ENCODE measurements around the gene SETD6.

Gene SETD6

DNA sequence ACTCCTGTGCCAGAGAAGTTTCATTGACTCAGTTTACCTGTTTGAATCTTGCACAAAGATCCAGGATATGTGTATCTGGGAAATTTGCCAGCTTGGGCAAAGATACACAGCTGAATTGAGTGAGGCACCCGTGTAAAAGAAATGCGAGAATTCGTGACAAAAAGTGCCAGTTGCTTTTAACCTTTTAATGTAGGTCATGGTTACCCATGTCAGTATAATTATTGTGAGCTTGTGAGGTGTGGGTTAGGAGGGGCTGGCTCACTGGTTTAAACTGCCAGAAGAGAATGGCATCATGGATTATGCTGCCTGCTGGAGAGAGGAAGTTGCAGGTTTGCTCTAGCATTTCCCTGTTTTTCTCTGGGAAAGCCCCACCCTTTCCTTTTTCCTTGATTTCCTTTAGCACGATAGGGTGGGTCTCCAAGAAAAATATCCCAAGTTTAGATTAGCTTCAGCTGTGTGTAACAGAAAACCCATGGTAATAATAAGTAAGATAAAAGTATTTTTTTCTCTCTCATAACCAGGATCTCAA is 40.2 kb upstream of the SETD6 start:
- Histone ChIP-seq H3K27ac (replicated peaks; ENCODE audit: low read length) (no peak overlapping the region), H3K18ac (ENCODE audit: low read length) (no peak overlapping the region), H2BK15ac (ENCODE audit: low read length) (no peak overlapping the region), H3K9ac (ENCODE audit: low read depth, low read length, poor library complexity) (no peak overlapping the region), H3K79me1 (ENCODE audit: low read depth, low read length) (no peaks in the 10 kb centered on the region), H3K36me3 (replicated peaks in 1 of 2; ENCODE audit: control insufficient read depth in 2 of 2, insufficient read depth in 2 of 2, low read length in 2 of 2) (no peaks in the 10 kb centered on the region), H2AK5ac (ENCODE audit: low read depth, low read length) (no peak overlapping the region), H2BK12ac (ENCODE audit: low read length) (no peak overlapping the region), H2AFZ (ENCODE audit: low read length) (no peak overlapping the region), H4K91ac (ENCODE audit: low read depth, low read length, poor library complexity) (no peak overlapping the region), H3K4ac (ENCODE audit: low read length) (no peak overlapping the region), H3K23ac (ENCODE audit: low read depth, low read length, poor library complexity) (no peak overlapping the region), H3K9me3 (replicated peaks in 1 of 2; ENCODE audit: control insufficient read depth in 2 of 2, insufficient read depth in 1 of 2, low read depth in 1 of 2, low read length in 2 of 2) (no peaks in the 10 kb centered on the region), H2BK5ac (ENCODE audit: low read length) (no peak overlapping the region), H3K4me2 (ENCODE audit: insufficient read depth, low read length, poor library complexity, severe bottlenecking) (no peak overlapping the region), H3K4me1 (ENCODE audit: control insufficient read depth in 2 of 2, insufficient read depth in 1 of 2, low read depth in 1 of 2, low read length in 2 of 2) (no peaks in the 10 kb centered on the region), H2BK120ac (ENCODE audit: low read depth, low read length) (no peak overlapping the region), H4K8ac (ENCODE audit: low read depth, low read length) (no peak overlapping the region), H3K14ac (ENCODE audit: low read length) (no peak overlapping the region), H3K4me3 (ENCODE audit: low read length in 2 of 2) (no peak overlapping the region), H3K27me3 (ENCODE audit: control insufficient read depth in 3 of 3, insufficient read depth in 3 of 3, low read depth in 1 of 3, low read length in 3 of 3) (peaks cover 0 to 45% (median 0%) of the 10 kb centered on the region in 3 experiments)
- no peak for DNase-seq (ENCODE audit: low spot score)
- WGBS, 2 donors (ENCODE audit: extremely low coverage in 2 of 2, insufficient read length in 2 of 2, insufficient replicate concordance in 1 of 2): no CpG with 5 or more reads among the region's 4 CpGs

DNA sequence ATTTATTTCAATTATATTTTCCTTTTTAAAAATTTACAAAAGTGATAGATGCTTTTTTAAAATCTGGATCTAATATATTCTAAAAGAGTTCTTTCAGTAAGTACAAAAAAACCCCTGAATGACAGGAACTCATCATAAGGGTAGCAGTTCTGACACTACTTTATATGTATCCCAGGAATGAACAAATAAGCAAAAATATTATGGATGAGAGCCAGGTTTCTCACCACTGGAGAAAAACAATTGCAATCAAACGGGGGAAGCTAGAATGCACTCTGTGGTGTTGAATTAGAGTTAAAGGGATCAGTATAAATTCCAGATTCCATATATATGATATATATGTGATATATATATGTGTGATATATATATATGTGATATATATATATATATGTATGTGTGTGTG is 38.5 kb upstream of the SETD6 start:
- Histone ChIP-seq H3K79me1 (ENCODE audit: low read depth, low read length) (no peaks in the 10 kb centered on the region), H3K9ac (ENCODE audit: low read depth, low read length, poor library complexity) (no peak overlapping the region), H3K27ac (replicated peaks; ENCODE audit: low read length) (no peak overlapping the region), H3K4ac (ENCODE audit: low read length) (no peak overlapping the region), H2BK5ac (ENCODE audit: low read length) (no peak overlapping the region), H4K91ac (ENCODE audit: low read depth, low read length, poor library complexity) (no peak overlapping the region), H3K27me3 (ENCODE audit: control insufficient read depth in 3 of 3, insufficient read depth in 3 of 3, low read depth in 1 of 3, low read length in 3 of 3) (peaks cover 0 to 32% (median 0%) of the 10 kb centered on the region in 3 experiments), H2AK5ac (ENCODE audit: low read depth, low read length) (no peak overlapping the region), H2BK15ac (ENCODE audit: low read length) (no peak overlapping the region), H3K23ac (ENCODE audit: low read depth, low read length, poor library complexity) (no peak overlapping the region), H4K8ac (ENCODE audit: low read depth, low read length) (no peak overlapping the region), H2BK12ac (ENCODE audit: low read length) (no peak overlapping the region), H2AFZ (ENCODE audit: low read length) (no peak overlapping the region), H3K18ac (ENCODE audit: low read length) (no peak overlapping the region), H3K36me3 (replicated peaks in 1 of 2; ENCODE audit: control insufficient read depth in 2 of 2, insufficient read depth in 2 of 2, low read length in 2 of 2) (no peaks in the 10 kb centered on the region), H3K9me3 (replicated peaks in 1 of 2; ENCODE audit: control insufficient read depth in 2 of 2, insufficient read depth in 1 of 2, low read depth in 1 of 2, low read length in 2 of 2) (no peaks in the 10 kb centered on the region), H3K4me1 (ENCODE audit: control insufficient read depth in 2 of 2, insufficient read depth in 1 of 2, low read depth in 1 of 2, low read length in 2 of 2) (no peaks in the 10 kb centered on the region), H3K4me3 (ENCODE audit: low read length in 2 of 2) (no peak overlapping the region), H3K14ac (ENCODE audit: low read length) (no peak overlapping the region), H2BK120ac (ENCODE audit: low read depth, low read length) (no peak overlapping the region), H3K4me2 (ENCODE audit: insufficient read depth, low read length, poor library complexity, severe bottlenecking) (no peak overlapping the region)
- no peak for DNase-seq (ENCODE audit: low spot score)
- WGBS, 2 donors (ENCODE audit: extremely low coverage in 2 of 2, insufficient read length in 2 of 2, insufficient replicate concordance in 1 of 2): no CpG with 5 or more reads among the region's 1 CpG

DNA sequence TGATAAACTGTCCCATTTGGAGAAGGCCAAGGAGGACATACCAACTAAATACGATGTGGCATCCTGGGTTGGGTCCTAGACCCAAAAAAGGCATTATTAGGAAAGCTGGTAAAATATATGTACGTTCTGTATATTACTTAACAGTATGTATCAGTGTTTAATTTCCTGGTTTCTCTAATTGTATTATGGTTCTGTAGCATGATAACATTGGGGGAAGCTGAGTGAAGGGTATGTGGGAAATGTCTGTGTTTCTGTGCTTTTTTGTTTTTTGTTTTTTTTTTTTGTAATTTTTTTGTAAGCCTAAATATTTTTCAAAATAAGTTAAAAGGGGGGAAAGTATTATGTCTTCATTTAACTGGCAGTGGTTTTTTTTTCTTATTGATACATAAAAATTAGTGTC is 36.9 kb upstream of the SETD6 start:
- Histone ChIP-seq H3K9me3 (replicated peaks in 1 of 2; ENCODE audit: control insufficient read depth in 2 of 2, insufficient read depth in 1 of 2, low read depth in 1 of 2, low read length in 2 of 2) (no peaks in the 10 kb centered on the region), H3K79me1 (ENCODE audit: low read depth, low read length) (no peaks in the 10 kb centered on the region), H3K27ac (replicated peaks; ENCODE audit: low read length) (no peak overlapping the region), H2AFZ (ENCODE audit: low read length) (no peak overlapping the region), H3K4ac (ENCODE audit: low read length) (no peak overlapping the region), H3K4me3 (ENCODE audit: low read length in 2 of 2) (no peak overlapping the region), H3K27me3 (ENCODE audit: control insufficient read depth in 3 of 3, insufficient read depth in 3 of 3, low read depth in 1 of 3, low read length in 3 of 3) (peaks cover 0 to 19% (median 0%) of the 10 kb centered on the region in 3 experiments), H3K4me2 (ENCODE audit: insufficient read depth, low read length, poor library complexity, severe bottlenecking) (no peak overlapping the region), H2AK5ac (ENCODE audit: low read depth, low read length) (no peak overlapping the region), H2BK12ac (ENCODE audit: low read length) (no peak overlapping the region), H4K91ac (ENCODE audit: low read depth, low read length, poor library complexity) (no peak overlapping the region), H2BK120ac (ENCODE audit: low read depth, low read length) (no peak overlapping the region), H2BK5ac (ENCODE audit: low read length) (no peak overlapping the region), H3K18ac (ENCODE audit: low read length) (no peak overlapping the region), H2BK15ac (ENCODE audit: low read length) (no peak overlapping the region), H3K4me1 (ENCODE audit: control insufficient read depth in 2 of 2, insufficient read depth in 1 of 2, low read depth in 1 of 2, low read length in 2 of 2) (peaks cover 0 to 2% of the 10 kb centered on the region in 2 donors), H3K14ac (ENCODE audit: low read length) (no peak overlapping the region), H3K36me3 (replicated peaks in 1 of 2; ENCODE audit: control insufficient read depth in 2 of 2, insufficient read depth in 2 of 2, low read length in 2 of 2) (no peaks in the 10 kb centered on the region), H3K23ac (ENCODE audit: low read depth, low read length, poor library complexity) (no peak overlapping the region), H3K9ac (ENCODE audit: low read depth, low read length, poor library complexity) (no peak overlapping the region), H4K8ac (ENCODE audit: low read depth, low read length) (no peak overlapping the region)
- WGBS, 2 donors (ENCODE audit: extremely low coverage in 2 of 2, insufficient read length in 2 of 2, insufficient replicate concordance in 1 of 2): no CpG with 5 or more reads among the region's 2 CpGs
- no peak for DNase-seq (ENCODE audit: low spot score)

DNA sequence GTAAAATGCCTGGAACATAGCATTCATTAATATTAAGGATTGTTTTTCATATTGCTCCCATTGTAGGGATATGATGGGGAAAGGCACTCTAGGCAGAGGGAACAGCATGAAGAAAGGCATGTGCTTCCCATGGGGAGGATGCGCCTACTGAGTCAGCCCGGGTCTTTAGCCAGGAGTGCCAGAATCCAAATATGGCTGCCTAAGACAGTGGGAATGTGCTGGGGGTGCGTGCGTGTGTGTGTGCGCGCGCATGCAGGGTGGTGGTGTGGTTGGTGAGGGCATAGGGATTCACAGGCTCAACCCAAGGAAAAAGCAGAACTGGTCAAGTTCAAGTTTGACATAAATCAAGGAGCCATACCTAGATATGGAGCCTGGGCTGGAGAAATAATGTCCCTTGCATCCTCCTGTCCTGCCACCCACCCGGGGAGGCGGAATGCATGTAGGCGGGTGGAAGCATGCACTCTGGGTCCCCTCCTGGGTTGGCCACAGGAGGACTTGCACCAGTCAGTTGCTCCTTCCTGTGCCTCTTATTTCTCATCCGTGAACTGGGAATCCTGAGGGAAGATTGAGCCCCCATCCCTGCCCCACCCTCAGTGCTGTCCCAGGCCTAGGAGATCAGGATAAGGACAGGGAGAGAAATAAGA is 34.0 kb upstream of the SETD6 start:
- H2BK15ac ChIP-seq (ENCODE audit: low read length): no peak overlapping the region
- H4K8ac ChIP-seq (ENCODE audit: low read depth, low read length): no peak overlapping the region
- no peak overlapping the region for H2AK5ac ChIP-seq (ENCODE audit: low read depth, low read length)
- no peaks in the 10 kb centered on the region for H3K79me1 ChIP-seq (ENCODE audit: low read depth, low read length)
- no peak overlapping the region for H3K23ac ChIP-seq (ENCODE audit: low read depth, low read length, poor library complexity)
- no peak overlapping the region for H3K14ac ChIP-seq (ENCODE audit: low read length)
- no peak overlapping the region for H3K4me3 ChIP-seq (ENCODE audit: low read length in 2 of 2)
- no peak overlapping the region for H3K4me2 ChIP-seq (ENCODE audit: insufficient read depth, low read length, poor library complexity, severe bottlenecking)
- no peak overlapping the region for H3K9ac ChIP-seq (ENCODE audit: low read depth, low read length, poor library complexity)
- peaks cover 0 to 8% (median 0%) of the 10 kb centered on the region in 3 experiments for H3K27me3 ChIP-seq (ENCODE audit: control insufficient read depth in 3 of 3, insufficient read depth in 3 of 3, low read depth in 1 of 3, low read length in 3 of 3)
- no CpG with 5 or more reads among the region's 11 CpGs for WGBS, 2 donors (ENCODE audit: extremely low coverage in 2 of 2, insufficient read length in 2 of 2, insufficient replicate concordance in 1 of 2)
- DNase-seq (ENCODE audit: low spot score): no peak
- H2AFZ ChIP-seq (ENCODE audit: low read length): no peak overlapping the region
- no peaks in the 10 kb centered on the region for H3K36me3 ChIP-seq (replicated peaks in 1 of 2; ENCODE audit: control insufficient read depth in 2 of 2, insufficient read depth in 2 of 2, low read length in 2 of 2)
- H3K4me1 ChIP-seq (ENCODE audit: control insufficient read depth in 2 of 2, insufficient read depth in 1 of 2, low read depth in 1 of 2, low read length in 2 of 2): peaks cover 5 to 6% of the 10 kb centered on the region in 2 donors
- no peak overlapping the region for H3K4ac ChIP-seq (ENCODE audit: low read length)
- no peak overlapping the region for H4K91ac ChIP-seq (ENCODE audit: low read depth, low read length, poor library complexity)
- no peaks in the 10 kb centered on the region for H3K9me3 ChIP-seq (replicated peaks in 1 of 2; ENCODE audit: control insufficient read depth in 2 of 2, insufficient read depth in 1 of 2, low read depth in 1 of 2, low read length in 2 of 2)
- no peak overlapping the region for H2BK120ac ChIP-seq (ENCODE audit: low read depth, low read length)
- no peak overlapping the region for H2BK12ac ChIP-seq (ENCODE audit: low read length)
- H3K27ac ChIP-seq (replicated peaks; ENCODE audit: low read length): no peak overlapping the region
- no peak overlapping the region for H3K18ac ChIP-seq (ENCODE audit: low read length)
- no peak overlapping the region for H2BK5ac ChIP-seq (ENCODE audit: low read length)
